ENCODE data around the gene PCDH15.

DNA sequence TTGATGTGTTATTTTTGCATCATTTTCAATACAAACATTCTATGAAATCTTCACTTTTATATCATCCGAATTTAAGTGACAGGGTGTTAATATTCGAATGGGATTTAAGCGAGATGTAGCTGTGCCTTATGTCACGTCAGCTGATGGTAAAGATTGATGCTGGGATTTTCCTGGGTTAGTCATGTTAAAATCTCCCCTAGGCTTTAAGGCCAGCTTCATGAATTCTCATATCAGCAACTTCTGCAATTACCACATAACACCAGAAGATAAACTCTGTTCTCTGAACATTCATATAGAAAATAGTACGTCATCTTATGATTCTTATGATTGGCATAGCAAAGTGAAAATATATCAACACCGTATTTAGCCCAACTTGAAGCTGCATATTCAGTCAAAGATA, 669.2 kb downstream of the PCDH15 start:
- TF ChIP-seq, protein P1, sequence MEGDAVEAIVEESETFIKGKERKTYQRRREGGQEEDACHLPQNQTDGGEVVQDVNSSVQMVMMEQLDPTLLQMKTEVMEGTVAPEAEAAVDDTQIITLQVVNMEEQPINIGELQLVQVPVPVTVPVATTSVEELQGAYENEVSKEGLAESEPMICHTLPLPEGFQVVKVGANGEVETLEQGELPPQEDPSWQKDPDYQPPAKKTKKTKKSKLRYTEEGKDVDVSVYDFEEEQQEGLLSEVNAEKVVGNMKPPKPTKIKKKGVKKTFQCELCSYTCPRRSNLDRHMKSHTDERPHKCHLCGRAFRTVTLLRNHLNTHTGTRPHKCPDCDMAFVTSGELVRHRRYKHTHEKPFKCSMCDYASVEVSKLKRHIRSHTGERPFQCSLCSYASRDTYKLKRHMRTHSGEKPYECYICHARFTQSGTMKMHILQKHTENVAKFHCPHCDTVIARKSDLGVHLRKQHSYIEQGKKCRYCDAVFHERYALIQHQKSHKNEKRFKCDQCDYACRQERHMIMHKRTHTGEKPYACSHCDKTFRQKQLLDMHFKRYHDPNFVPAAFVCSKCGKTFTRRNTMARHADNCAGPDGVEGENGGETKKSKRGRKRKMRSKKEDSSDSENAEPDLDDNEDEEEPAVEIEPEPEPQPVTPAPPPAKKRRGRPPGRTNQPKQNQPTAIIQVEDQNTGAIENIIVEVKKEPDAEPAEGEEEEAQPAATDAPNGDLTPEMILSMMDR (IDR thresholded peaks at IDR 0.05): no peak
- TF ChIP-seq POLR2A (IDR thresholded peaks at IDR 0.05) (no peak), POLR2AphosphoS5 (IDR thresholded peaks at IDR 0.05) (no peak)

Measured in prostate gland (tissue), 2 donors.